Measurements from ENCODE around the gene NDUFS7. TPM values are rescaled to one million over a fixed set of nuclear protein-coding genes. Genes with fewer than 3 reads are reported as not detected.

NDUFS7 gene
- polyA plus RNA-seq, 3 donors: 39.5 to 84.1 (median 76.6) TPM

- DNase-seq (ENCODE audit: extremely low read depth in 1 of 11, low read depth in 9 of 11, low spot score in 4 of 11): no peak
Observed at GRCh38 chr19:1394252-1395193, 10.8 kb downstream of the NDUFS7 start.

GRCh38 chr19:1395194-1396018 lies 11.7 kb downstream of the NDUFS7 start:
- no peak for DNase-seq (ENCODE audit: extremely low read depth in 1 of 11, low read depth in 9 of 11, low spot score in 4 of 11)

DNA sequence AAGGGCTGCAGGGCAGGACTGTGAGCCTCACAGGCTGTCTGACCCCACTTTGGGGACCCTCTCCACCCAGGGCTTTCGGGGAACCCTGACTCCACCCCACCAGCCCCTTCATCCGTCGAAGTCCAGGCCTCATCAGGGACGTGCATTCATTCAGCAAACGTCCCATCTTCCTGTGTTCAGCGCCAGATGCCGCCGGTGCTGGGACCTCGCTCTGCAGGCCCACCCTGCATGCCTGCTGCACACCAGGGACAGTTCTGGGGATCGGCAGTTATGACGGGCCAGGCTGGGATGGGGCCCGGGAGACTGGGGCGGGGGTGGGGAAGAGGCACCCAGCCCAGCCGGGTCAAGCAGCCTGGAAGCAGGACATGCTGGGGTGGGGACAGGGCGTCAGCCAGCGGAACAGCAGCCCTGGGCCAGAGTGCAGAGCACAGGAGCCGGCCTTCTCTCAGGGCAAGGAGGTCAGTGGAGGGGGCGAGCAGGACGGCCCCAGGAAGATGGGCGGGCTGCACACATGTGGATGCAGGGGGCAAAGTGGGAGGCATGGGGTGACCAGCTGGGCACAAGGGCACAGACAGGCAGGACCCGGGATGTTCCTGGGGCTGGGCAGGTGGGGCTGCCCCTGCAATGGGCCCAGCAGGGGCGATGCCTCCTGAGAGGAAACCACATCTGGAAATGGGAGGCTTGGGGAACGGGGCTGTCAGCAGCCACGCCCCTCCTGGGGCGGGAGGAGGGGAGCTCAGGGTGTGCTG lies 12.5 kb downstream of the NDUFS7 start:
- DNase-seq (ENCODE audit: extremely low read depth in 1 of 11, low read depth in 9 of 11, low spot score in 4 of 11): no peak

DNA sequence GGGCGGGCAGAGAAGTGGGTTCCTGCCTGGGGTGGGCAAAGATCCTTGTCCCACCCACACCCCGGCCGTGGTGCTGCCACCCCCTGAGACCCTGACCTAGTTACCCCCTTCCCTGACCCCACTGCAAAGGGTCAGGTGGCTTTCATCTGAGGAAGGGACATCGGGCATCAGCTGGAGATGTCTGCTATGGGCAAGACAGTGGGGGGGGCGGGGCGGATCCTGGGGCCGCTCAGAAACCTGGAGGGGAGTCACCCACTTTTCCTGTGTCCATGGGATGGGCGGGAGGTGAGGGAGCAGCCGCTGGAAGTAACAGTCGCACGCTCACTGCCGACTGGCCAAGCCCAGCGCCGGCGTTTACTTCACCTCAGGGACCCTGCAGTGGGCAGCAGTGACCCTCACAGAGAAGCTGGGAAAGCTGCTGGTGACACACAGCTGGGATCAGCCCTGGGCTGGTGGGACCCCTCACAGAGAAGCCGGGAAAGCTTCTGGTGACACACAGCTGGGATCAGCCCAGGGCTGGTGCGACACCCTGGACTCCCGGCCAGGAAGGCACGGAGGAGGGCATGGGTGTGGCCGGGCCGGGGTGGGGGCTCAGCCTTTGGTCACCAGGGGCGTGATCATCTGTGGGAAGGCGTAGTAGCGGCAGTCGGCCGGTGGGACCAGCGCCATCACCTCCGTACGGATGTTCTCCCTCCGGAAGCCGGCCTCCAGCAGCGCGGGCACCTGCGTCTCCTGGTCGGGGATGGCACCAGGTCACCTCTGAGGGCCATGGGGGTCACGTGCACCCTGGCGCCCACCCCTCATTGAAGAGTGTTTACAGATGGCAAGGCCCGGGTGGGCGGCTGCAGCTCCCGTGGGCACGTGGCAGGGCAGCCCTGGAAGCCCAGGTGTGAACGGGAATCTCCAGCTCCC lies 13.3 kb downstream of the NDUFS7 start:
- DNase-seq (ENCODE audit: extremely low read depth in 1 of 11, low read depth in 9 of 11, low spot score in 4 of 11): no peak

DNA sequence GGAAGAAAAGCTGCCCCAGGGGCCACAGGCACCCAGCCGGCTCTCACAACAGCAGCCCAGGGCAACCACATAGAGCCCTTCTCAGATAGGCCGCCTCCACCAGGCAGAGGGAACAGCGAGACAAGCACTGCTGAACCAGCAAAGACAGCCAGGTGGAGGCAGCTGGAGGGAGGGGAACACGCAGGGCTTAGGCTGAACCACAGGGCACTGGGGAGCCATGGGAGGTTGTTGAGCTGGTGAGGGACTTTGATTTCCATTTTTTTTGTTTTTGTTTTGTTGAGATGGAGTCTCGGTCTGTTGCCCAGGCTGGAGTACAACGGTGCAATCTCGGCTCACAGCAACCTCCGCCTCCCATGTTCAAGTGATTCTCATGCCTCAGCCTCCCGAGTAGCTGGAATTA lies 14.1 kb downstream of the NDUFS7 start:
- no peak for DNase-seq (ENCODE audit: extremely low read depth in 1 of 11, low read depth in 9 of 11, low spot score in 4 of 11)

DNA sequence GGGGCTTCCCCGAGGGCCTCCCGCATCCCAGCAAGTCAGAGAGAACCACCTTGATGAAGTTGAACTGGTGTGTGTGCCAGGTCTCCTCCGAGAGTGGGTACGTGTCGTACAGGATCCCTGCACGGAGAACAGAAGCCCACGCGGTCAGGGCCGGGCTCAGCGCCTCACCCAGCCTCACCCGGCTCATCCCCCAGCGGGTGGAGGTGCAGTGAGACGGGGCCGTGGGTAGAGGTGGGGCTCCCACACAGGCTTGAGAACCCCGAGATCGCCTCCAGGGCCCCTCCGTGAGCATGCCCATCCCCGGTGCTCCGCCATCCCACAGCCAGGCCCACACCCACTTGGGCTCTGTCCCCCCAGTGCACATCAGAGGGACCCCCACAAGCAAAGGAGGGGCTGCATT lies 15.4 kb downstream of the NDUFS7 start:
- no peak for DNase-seq (ENCODE audit: extremely low read depth in 1 of 11, low read depth in 9 of 11, low spot score in 4 of 11)

- DNase-seq (ENCODE audit: extremely low read depth in 1 of 11, low read depth in 9 of 11, low spot score in 4 of 11): no peak
Observed at GRCh38 chr19:1399745-1400144, 16.0 kb downstream of the NDUFS7 start.

- DNase-seq (ENCODE audit: extremely low read depth in 1 of 11, low read depth in 9 of 11, low spot score in 4 of 11): no peak
Observed at GRCh38 chr19:1400281-1401137, 16.8 kb downstream of the NDUFS7 start.

DNA sequence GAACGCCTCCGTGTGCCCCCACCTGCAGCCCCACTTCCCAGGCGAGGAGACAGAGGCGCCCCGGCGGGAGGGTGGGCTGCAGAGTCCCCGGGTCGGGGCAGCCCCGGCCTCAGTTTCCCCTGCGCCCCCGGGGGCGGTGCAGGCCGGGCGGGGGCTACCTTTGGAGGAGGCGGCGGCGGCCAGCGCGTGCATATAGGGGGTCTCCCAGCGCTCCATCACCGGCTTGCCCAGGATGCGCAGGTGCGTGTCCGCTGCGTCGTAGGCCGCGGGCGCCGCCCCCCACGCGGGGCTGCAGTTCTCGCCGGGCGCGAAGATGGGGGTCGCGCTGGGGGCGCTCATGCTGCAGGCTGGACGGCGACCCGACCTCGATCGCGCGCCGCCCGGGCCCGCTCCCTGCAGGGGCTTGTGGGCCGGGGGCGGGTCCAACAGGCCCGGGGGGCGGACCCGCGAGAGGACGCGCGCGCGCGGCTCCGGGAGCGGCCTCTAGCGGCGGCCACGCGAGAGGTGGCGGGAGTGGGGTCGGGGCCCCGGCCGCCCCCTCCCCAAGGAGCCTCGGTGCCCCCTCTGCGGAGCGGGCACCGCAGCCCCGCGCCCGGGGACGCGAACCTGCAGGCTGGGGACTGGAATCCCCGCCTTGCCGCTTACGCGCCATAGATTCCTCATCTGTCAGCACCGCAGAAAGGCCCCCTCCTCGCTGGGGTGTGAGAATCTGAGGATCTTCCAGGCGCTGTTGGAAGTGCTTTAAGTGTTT lies 17.6 kb downstream of the NDUFS7 start, which contains the start of gene GAMT:
Gene GAMT (minus strand): TSS at position 405 of the 751 bp plus-strand sequence. CDS start 66 bp downstream, at position 339.
- DNase-seq (ENCODE audit: extremely low read depth in 1 of 11, low read depth in 9 of 11, low spot score in 4 of 11): no peak

DNA sequence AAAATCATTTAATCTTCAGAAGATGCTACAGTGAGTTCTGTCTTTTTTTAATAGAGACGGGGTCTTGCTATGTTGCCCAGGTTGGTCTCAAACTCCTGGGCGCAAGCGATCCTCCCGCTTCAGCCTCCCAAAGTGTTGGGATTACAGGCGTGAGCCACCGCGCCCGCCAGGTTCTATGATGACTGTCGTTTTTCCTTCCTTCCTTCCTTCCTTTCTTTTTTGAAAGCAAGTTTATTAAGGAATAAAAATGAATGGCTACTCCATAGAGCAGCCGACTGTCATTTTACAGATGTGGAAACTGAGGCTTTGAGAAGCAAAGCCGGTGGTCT lies 18.1 kb downstream of the NDUFS7 start:
- no peak for DNase-seq (ENCODE audit: extremely low read depth in 1 of 11, low read depth in 9 of 11, low spot score in 4 of 11)

- DNase-seq (ENCODE audit: extremely low read depth in 1 of 11, low read depth in 9 of 11, low spot score in 4 of 11): no peak
Observed at GRCh38 chr19:1402411-1403070, 18.8 kb downstream of the NDUFS7 start.

GRCh38 chr19:1406774-1407527 lies 23.2 kb downstream of the NDUFS7 start:
- DNase-seq (ENCODE audit: extremely low read depth in 1 of 11, low read depth in 9 of 11, low spot score in 4 of 11): peak; percentile 91 to 99 (median 98)

DNA sequence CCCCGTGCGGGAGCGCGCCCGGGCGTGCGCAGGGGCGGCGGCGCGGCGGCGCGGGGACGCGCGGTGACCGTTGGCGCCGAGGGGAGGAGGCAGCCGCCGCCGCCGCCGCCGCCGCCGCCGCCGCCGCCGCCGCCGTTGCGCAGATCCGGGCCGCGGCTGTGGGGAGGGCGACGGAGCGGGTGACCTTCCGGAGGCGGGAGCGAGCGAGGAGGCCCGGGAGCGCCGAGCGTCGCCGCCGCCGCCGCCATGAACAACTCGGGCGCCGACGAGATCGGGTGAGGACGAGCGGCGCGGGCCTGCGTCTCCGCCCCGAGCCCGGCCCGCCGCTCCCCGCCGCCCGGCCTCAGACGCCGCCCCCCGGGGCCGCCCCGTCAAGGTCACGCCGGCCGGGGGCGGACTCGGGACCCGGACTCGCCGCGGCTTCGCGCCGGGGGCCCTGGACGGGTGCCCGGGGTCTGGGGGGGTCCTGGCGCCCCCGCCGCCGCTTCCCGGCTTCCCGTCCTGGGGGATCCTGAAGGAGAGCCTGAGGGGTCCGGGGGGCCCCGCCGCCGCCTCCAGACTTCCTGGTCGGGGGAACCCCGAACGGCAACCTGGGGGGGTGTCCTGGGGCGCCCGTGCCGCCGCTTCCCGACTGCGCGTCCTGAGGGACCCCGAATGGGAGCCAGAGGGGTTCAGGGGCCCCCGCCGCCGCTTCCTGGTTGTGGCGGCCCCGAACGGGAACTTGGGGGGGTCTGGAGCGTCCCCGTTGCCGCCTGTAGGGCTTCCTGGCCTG lies 24.0 kb downstream of the NDUFS7 start, which contains the start of gene DAZAP1:
Gene DAZAP1 (plus strand): TSS at position 59 of the 772 bp plus-strand sequence. CDS start 188 bp downstream, at position 247.
- no peak for DNase-seq (ENCODE audit: extremely low read depth in 1 of 11, low read depth in 9 of 11, low spot score in 4 of 11)

- DNase-seq (ENCODE audit: extremely low read depth in 1 of 11, low read depth in 9 of 11, low spot score in 4 of 11): no peak
Observed at GRCh38 chr19:1408300-1409203, 24.8 kb downstream of the NDUFS7 start.
